ENCODE data around the gene RALGAPA1. TPM values are rescaled to one million over a fixed set of nuclear protein-coding genes. Genes with fewer than 3 reads are reported as not detected.
"Not testable (repeated sequence)": the region's sequence is repeated elsewhere in the genome, so short reads cannot be mapped to it uniquely, and the experiment has no call there.

Gene RALGAPA1
- total RNA-seq, 1 donor from 2014 or later = 31.1 TPM

GRCh38 chr14:35797796-35798195, 11.3 kb downstream of the RALGAPA1 start:
- no peak for DNase-seq (ENCODE audit: low read depth)
- no peak for TF ChIP-seq CTCF (IDR thresholded peaks at IDR 0.05; ENCODE audit: insufficient read depth, low read length, poor library complexity, severe bottlenecking)
- no peaks in the 10 kb centered on the region for H3K36me3 ChIP-seq (ENCODE audit: control insufficient read depth, insufficient read depth, low read length)
- H3K4me3 ChIP-seq (ENCODE audit: low read depth, low read length) = no peak overlapping the region
- no peaks in the 10 kb centered on the region for H3K27me3 ChIP-seq (ENCODE audit: control insufficient read depth, insufficient read depth, low read length)

- Histone ChIP-seq H3K27me3 (ENCODE audit: control insufficient read depth, insufficient read depth, low read length) (no peaks in the 10 kb centered on the region), H3K36me3 (ENCODE audit: control insufficient read depth, insufficient read depth, low read length) (no peaks in the 10 kb centered on the region), H3K4me3 (ENCODE audit: low read depth, low read length) (no peak overlapping the region)
- TF ChIP-seq CTCF (IDR thresholded peaks at IDR 0.05; ENCODE audit: insufficient read depth, low read length, poor library complexity, severe bottlenecking) = no peak
- no peak for DNase-seq (ENCODE audit: low read depth)
These were observed 19.4 kb downstream of the RALGAPA1 start for GRCh38 chr14:35789651-35790050.

- TF ChIP-seq CTCF (IDR thresholded peaks at IDR 0.05; ENCODE audit: insufficient read depth, low read length, poor library complexity, severe bottlenecking) = no peak
- no peak for DNase-seq (ENCODE audit: low read depth)
- Histone ChIP-seq H3K36me3 (ENCODE audit: control insufficient read depth, insufficient read depth, low read length) (no peaks in the 10 kb centered on the region), H3K4me3 (ENCODE audit: low read depth, low read length) (no peak overlapping the region), H3K27me3 (ENCODE audit: control insufficient read depth, insufficient read depth, low read length) (no peaks in the 10 kb centered on the region)
These were observed 22.2 kb downstream of the RALGAPA1 start for GRCh38 chr14:35786856-35787255.

- no peaks in the 10 kb centered on the region for H3K36me3 ChIP-seq (ENCODE audit: control insufficient read depth, insufficient read depth, low read length)
- DNase-seq (ENCODE audit: low read depth) = no peak
- no peak for TF ChIP-seq CTCF (IDR thresholded peaks at IDR 0.05; ENCODE audit: insufficient read depth, low read length, poor library complexity, severe bottlenecking)
- H3K4me3 ChIP-seq (ENCODE audit: low read depth, low read length) = no peak overlapping the region
- H3K27me3 ChIP-seq (ENCODE audit: control insufficient read depth, insufficient read depth, low read length) = no peaks in the 10 kb centered on the region
These were observed 25.4 kb downstream of the RALGAPA1 start for GRCh38 chr14:35783699-35784098.

- no peak for DNase-seq (ENCODE audit: low read depth)
These were observed 29.7 kb downstream of the RALGAPA1 start for GRCh38 chr14:35779368-35779767.

GRCh38 chr14:35777550-35777949, 31.5 kb downstream of the RALGAPA1 start:
- H3K36me3 ChIP-seq (ENCODE audit: control insufficient read depth, insufficient read depth, low read length); DNase-seq (ENCODE audit: low read depth); H3K27me3 ChIP-seq (ENCODE audit: control insufficient read depth, insufficient read depth, low read length); H3K4me3 ChIP-seq (ENCODE audit: low read depth, low read length): not testable (repeated sequence)

More at GRCh38 chr14:35779368-35779767, 29.7 kb downstream of the RALGAPA1 start:
- H3K36me3 ChIP-seq (ENCODE audit: control insufficient read depth, insufficient read depth, low read length) = no peaks in the 10 kb centered on the region
- no peak overlapping the region for H3K4me3 ChIP-seq (ENCODE audit: low read depth, low read length)
- TF ChIP-seq CTCF (IDR thresholded peaks at IDR 0.05; ENCODE audit: insufficient read depth, low read length, poor library complexity, severe bottlenecking) = no peak
- H3K27me3 ChIP-seq (ENCODE audit: control insufficient read depth, insufficient read depth, low read length) = no peaks in the 10 kb centered on the region
